ENCODE measurements around the gene ATRN.

DNA sequence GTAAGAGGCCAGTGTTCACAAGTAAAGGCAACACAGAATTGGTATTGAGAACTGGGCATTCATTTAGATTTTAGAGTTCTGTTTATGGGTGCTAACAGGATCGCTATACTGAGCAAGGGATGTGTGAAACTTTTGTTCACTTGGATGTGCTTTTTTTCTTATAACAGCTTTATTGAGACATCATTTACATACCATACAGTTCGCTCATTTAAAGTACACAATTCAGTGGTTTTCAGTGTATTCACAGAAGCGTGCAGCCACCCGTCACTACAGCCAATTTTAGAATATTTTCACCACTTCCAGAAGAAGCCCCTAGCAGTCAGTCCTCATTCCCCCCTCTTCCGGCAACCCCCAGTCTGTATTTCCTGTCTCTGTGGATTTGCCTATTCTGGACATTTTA lies 143.6 kb downstream of the ATRN start:
- no peak for TF ChIP-seq TAF1 (conservative IDR thresholded peaks at IDR 0.05)
- TF ChIP-seq, protein P1, sequence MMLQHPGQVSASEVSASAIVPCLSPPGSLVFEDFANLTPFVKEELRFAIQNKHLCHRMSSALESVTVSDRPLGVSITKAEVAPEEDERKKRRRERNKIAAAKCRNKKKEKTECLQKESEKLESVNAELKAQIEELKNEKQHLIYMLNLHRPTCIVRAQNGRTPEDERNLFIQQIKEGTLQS (IDR thresholded peaks at IDR 0.05), result no peak
- TF ChIP-seq, protein P2, sequence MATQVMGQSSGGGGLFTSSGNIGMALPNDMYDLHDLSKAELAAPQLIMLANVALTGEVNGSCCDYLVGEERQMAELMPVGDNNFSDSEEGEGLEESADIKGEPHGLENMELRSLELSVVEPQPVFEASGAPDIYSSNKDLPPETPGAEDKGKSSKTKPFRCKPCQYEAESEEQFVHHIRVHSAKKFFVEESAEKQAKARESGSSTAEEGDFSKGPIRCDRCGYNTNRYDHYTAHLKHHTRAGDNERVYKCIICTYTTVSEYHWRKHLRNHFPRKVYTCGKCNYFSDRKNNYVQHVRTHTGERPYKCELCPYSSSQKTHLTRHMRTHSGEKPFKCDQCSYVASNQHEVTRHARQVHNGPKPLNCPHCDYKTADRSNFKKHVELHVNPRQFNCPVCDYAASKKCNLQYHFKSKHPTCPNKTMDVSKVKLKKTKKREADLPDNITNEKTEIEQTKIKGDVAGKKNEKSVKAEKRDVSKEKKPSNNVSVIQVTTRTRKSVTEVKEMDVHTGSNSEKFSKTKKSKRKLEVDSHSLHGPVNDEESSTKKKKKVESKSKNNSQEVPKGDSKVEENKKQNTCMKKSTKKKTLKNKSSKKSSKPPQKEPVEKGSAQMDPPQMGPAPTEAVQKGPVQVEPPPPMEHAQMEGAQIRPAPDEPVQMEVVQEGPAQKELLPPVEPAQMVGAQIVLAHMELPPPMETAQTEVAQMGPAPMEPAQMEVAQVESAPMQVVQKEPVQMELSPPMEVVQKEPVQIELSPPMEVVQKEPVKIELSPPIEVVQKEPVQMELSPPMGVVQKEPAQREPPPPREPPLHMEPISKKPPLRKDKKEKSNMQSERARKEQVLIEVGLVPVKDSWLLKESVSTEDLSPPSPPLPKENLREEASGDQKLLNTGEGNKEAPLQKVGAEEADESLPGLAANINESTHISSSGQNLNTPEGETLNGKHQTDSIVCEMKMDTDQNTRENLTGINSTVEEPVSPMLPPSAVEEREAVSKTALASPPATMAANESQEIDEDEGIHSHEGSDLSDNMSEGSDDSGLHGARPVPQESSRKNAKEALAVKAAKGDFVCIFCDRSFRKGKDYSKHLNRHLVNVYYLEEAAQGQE (IDR thresholded peaks at IDR 0.05), result no peak
- TF ChIP-seq SP1 (IDR thresholded peaks at IDR 0.05), result no peak
- TF ChIP-seq, protein P3, sequence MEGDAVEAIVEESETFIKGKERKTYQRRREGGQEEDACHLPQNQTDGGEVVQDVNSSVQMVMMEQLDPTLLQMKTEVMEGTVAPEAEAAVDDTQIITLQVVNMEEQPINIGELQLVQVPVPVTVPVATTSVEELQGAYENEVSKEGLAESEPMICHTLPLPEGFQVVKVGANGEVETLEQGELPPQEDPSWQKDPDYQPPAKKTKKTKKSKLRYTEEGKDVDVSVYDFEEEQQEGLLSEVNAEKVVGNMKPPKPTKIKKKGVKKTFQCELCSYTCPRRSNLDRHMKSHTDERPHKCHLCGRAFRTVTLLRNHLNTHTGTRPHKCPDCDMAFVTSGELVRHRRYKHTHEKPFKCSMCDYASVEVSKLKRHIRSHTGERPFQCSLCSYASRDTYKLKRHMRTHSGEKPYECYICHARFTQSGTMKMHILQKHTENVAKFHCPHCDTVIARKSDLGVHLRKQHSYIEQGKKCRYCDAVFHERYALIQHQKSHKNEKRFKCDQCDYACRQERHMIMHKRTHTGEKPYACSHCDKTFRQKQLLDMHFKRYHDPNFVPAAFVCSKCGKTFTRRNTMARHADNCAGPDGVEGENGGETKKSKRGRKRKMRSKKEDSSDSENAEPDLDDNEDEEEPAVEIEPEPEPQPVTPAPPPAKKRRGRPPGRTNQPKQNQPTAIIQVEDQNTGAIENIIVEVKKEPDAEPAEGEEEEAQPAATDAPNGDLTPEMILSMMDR (IDR thresholded peaks at IDR 0.05; ENCODE audit: low read depth, low read length, missing input control), result no peak
- TF ChIP-seq, protein P4, sequence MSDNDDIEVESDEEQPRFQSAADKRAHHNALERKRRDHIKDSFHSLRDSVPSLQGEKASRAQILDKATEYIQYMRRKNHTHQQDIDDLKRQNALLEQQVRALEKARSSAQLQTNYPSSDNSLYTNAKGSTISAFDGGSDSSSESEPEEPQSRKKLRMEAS (IDR thresholded peaks at IDR 0.05), result no peak
- TF ChIP-seq JUND (IDR thresholded peaks at IDR 0.05), result no peak
- TF ChIP-seq FOXA1 (IDR thresholded peaks at IDR 0.05), result no peak
- TF ChIP-seq, protein P5, sequence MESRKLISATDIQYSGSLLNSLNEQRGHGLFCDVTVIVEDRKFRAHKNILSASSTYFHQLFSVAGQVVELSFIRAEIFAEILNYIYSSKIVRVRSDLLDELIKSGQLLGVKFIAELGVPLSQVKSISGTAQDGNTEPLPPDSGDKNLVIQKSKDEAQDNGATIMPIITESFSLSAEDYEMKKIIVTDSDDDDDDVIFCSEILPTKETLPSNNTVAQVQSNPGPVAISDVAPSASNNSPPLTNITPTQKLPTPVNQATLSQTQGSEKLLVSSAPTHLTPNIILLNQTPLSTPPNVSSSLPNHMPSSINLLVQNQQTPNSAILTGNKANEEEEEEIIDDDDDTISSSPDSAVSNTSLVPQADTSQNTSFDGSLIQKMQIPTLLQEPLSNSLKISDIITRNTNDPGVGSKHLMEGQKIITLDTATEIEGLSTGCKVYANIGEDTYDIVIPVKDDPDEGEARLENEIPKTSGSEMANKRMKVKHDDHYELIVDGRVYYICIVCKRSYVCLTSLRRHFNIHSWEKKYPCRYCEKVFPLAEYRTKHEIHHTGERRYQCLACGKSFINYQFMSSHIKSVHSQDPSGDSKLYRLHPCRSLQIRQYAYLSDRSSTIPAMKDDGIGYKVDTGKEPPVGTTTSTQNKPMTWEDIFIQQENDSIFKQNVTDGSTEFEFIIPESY (IDR thresholded peaks at IDR 0.05), result no peak

Data from liver (tissue), 3 donors.